SK-N-MC (cell line): Measurements from ENCODE around the gene NMNAT2.

Experiments
- EZH2 ChIP-seq: fragments of 200-600 bp; sonication (generic); IDR thresholded peaks from one replicate; pipeline ENCODE4 v1.6.1; 2017; ENCODE audit warnings: antibody characterized with exemption
- POLR2AphosphoS5 ChIP-seq: IDR thresholded peaks from 2 replicates; pipeline ENCODE4 v1.6.1; 2012; ENCODE audit warnings: mild to moderate bottlenecking, low read depth, low read length, borderline replicate concordance

- TF ChIP-seq POLR2AphosphoS5 (no peak), EZH2 (no peak)
These were observed 130.9 kb downstream of the NMNAT2 start for GRCh38 chr1:183287191-183287675.
